Fibroblast of lung (primary cell): ENCODE results near the gene CP.

ENCODE experiments used
- EZH2 ChIP-seq: IDR thresholded peaks from 2 replicates; pipeline ENCODE4 v1.5.1; 2012; ENCODE audit warnings: low read length, control low read depth, mild to moderate bottlenecking; ENCODE audit errors: missing control alignments
- TF ChIP-seq, protein P1 (sequence below), 2 donors: IDR thresholded peaks in 1 of 2; conservative IDR thresholded peaks in 1 of 2; 1 replicate in 1 of 2; 2 replicates in 1 of 2; pipeline ENCODE4 v1.5.1; 2011 to 2012; ENCODE audit warnings: low read length in 2 of 2, control low read depth in 1 of 2, inconsistent platforms in 1 of 2, low read depth in 1 of 2, mild to moderate bottlenecking in 1 of 2

DNA sequence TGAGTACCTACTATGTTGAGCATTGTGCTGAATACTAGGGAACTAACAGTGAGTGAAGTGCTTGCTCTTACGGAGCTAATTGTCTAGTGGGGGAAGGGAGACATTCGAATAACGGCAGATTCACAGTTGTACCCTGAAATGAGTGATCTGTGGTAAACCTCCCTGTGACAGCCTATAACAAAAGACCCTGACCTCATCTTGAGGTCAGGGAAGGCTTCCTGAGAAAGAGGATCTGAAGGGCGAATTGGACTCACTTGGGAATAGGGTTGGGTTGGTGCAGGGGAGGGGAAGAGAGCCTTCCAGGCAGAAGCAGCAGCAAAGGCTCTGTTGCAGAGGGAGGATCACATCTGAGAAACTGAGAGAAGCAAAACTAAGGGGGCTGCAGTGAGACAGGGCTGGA is 78.9 kb downstream of the CP start:
- TF ChIP-seq, protein P1, sequence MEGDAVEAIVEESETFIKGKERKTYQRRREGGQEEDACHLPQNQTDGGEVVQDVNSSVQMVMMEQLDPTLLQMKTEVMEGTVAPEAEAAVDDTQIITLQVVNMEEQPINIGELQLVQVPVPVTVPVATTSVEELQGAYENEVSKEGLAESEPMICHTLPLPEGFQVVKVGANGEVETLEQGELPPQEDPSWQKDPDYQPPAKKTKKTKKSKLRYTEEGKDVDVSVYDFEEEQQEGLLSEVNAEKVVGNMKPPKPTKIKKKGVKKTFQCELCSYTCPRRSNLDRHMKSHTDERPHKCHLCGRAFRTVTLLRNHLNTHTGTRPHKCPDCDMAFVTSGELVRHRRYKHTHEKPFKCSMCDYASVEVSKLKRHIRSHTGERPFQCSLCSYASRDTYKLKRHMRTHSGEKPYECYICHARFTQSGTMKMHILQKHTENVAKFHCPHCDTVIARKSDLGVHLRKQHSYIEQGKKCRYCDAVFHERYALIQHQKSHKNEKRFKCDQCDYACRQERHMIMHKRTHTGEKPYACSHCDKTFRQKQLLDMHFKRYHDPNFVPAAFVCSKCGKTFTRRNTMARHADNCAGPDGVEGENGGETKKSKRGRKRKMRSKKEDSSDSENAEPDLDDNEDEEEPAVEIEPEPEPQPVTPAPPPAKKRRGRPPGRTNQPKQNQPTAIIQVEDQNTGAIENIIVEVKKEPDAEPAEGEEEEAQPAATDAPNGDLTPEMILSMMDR (conservative IDR thresholded peaks at IDR 0.05 in 1 of 2, IDR thresholded peaks at IDR 0.05 in 1 of 2; ENCODE audit: low read depth in 1 of 2, low read length in 2 of 2) = no peak
- TF ChIP-seq EZH2 = no peak
